Fibroblast of skin of left quadriceps (primary cell): ENCODE data around the gene MINPP1.

ENCODE experiments used
- DNase-seq, 2 experiments: peaks; one replicate each; pipeline ENCODE4 v3.0.0-alpha.2; 2013; ENCODE audit warnings: low read depth in 2 of 2

Gene MINPP1

DNA sequence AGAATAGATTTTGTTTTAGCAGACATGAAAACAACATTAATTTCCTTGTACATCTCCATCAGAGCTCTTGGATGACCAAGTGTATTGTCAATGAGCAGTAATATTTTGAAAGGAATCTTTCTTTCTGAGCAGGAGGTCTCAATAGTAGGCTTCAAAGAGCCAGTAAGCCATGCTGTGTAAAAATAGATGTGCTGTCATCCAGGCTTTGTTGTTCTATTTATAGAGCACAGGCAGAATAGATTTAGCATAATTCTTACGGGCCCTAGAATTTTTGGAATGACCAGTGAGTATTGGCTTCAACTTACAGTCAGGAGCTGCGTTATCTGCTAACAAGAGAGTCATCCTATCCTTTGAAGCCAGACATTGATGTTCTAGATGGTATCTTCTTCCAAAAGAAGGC, 19.0 kb downstream of the MINPP1 start:
- DNase-seq = no peak

- no peak for DNase-seq
These were observed 19.6 kb downstream of the MINPP1 start for GRCh38 chr10:87524296-87524695.

DNA sequence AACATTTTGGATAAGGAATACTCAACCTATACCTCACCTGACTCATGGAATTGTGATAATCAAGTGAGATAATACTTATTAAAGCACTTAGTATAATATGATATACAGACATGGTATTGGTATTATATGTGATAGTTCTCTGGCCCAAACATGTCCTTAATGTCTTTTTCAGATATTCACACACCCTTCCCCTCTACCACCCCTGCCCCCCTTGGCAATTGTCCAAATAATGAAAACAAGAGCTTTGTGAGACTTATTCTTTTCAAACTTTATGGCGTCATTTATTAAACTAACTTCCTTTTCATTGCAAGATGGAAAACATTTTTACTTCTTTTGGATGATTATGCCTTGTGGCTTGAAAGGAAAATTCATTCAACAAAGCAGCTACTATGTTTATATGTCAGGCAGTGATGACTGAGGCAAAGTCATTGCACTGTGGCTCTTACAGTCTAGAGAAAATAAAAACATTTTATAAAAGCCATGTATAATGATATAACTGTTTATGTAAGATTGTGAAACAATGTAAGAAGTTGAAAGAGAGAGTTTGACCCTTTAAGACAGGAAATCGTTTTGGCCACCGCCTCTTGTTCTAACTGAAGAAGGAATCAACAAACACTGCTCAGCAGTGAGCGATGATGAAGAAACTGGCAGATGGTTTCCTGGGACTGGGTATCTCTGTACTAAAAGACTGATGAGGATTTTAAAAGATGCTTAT, 27.4 kb downstream of the MINPP1 start:
- no peak for DNase-seq

- no peak for DNase-seq
These were observed 28.0 kb downstream of the MINPP1 start for GRCh38 chr10:87532696-87533095.

- no peak for DNase-seq
These were observed 29.6 kb downstream of the MINPP1 start for GRCh38 chr10:87534173-87534858.

DNA sequence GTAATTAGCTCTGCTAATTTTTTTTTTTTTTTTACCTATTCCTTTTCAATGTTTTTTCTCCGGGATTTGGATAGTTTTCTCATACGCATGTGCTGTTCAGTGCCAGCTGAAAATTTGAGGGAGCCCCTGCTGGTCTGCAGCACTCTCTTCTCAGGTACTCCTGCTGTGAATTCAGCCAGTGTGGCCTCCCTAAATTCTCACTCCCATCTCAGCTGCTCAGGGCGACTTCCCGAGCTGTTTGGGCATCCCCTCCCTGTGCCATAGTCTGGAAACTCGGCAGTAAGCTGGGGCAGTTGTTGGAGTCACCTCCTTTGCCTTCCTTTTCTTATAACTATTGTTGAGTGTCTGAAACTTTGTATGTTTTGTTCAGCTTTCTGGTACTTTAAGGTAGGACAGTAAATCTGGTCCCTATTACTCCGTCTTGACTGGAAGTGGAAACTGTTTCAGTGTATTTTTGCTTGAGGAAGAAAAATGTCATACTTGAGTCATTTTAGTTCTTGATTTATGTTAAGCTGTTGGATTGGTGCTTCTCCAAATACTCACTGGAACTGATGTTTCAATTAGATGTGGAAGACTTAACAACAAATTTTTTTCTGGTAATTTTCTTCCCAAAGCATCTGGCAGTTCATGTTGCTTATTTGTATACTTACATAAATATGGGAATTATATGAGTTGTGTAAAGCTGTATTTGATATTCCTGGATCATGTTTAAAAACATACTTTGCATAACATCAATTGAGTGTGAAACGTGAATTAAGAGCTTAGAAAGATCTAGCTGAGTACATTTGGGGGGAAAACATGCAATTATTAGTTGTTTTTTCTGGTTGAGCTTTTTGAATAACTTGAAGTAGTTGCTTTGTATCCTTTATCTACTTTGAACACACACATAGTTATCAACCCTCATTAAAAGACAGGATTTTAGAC, 33.7 kb downstream of the MINPP1 start:
- no peak for DNase-seq

DNA sequence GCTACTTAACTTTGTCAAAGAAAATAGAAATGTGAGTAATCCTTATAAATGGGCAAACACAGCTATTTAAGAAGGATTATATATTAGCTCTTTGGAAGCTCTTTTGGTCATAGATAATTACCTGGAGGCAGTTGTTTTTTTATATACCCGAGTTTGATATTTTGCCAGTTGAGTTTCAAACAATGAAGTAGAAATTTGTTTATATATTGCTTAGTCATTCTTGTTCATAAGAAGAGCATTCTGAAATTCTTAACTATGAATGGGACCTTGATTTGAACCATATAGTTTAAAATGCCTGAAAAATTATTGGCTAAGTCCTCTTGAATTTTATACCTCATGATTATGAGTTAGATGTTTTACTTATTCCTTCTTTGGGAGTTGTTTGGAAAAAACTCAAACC, 36.4 kb downstream of the MINPP1 start:
- DNase-seq = no peak

DNA sequence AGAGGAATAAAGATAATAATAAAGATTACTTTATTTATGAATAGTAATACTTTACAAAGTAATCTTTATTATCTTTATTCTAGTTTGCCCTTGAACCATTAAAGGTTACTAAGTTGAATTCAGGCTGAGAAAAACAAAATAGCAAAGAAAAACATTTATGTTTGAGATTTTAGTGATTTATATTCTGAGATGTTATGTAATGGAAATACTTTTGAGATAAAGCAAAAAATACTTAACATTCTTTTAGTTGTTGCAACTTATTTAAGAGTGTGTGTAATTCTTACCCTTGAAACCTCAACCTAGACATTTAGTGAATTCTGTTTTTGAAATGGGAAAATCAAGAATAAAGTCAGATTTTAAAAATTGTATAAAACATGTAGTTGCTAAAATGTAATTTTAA, 40.0 kb downstream of the MINPP1 start:
- DNase-seq = no peak

DNA sequence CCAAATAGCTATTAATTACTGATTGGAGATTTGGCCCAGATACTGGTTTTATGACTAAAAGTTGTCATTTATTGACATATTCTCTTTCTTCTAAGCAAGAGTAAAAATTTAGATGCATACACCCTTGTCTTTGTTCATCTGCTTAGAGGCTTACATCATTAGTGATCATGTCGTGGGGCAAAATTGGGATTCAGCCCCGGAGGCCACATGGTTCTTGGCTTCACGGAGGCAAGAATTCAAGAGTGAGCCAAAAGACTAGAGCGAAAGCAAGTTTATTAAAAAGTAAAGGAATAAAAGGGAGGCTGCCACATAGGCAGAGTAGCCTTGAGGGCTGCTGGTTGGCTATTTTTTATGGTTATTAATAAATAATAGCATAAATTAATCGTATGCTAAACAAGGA, 41.1 kb downstream of the MINPP1 start:
- no peak for DNase-seq

DNA sequence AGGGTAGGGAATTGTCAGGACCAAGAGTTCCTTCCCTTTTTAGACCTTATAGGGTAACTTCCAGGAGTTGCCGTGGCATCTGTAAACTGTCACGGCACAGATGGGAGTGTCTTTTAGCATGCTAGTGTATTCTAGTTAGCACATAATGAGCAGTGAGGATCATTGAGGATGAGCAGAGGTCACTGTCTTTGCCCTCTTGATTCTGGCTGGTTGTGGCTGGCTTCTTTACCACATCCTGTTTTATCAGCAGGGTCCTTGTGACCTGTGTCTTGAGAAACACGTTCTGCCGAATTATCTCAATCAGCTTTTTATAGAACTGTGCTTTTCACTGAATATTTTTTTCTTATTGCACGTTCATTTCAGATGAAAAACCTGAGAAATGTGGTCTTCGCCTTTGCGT, 41.5 kb downstream of the MINPP1 start:
- DNase-seq = no peak

- no peak for DNase-seq
These were observed 42.3 kb downstream of the MINPP1 start for GRCh38 chr10:87546971-87547413.

- DNase-seq = no peak
These were observed 43.1 kb downstream of the MINPP1 start for GRCh38 chr10:87547734-87548311.

DNA sequence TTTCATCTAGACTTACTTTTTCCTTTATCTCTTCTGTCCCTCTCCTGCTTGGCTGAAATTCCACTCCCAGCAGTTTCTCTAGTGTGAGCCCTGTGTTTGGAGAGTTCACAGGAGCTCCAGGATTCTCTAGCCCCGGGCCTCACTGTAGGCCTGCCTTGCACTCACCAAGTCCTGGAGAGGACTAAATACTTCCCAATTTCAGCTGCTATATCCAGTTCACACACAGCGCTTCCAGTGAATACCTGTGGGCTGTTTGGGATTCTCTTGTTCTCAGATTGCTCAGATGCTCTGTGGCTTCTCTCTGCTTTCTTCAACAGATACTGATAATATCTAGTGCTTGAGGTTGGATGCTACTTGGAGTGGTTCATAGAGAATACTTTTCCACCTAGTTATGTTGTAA, 46.0 kb downstream of the MINPP1 start:
- no peak for DNase-seq

DNA sequence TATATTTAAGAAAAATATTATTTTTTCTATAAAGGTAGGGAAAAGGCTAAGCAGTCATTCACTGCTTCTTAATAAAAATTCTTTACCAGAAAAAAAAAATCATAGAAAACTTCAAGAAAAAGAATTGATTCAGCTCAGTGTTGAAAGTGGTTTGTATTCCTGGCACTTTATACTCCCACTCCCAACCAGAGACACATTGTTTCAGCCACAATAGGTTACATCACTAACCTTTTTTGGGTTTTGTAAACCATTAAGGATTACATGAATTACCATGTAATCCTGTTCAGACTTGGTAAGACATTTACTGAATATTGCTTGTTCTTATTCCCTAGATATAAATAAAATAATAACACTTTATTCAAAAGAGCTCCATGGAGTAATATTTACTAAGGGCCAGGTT, 46.6 kb downstream of the MINPP1 start:
- no peak for DNase-seq

GRCh38 chr10:87552248-87552929, 47.7 kb downstream of the MINPP1 start:
- no peak for DNase-seq

DNA sequence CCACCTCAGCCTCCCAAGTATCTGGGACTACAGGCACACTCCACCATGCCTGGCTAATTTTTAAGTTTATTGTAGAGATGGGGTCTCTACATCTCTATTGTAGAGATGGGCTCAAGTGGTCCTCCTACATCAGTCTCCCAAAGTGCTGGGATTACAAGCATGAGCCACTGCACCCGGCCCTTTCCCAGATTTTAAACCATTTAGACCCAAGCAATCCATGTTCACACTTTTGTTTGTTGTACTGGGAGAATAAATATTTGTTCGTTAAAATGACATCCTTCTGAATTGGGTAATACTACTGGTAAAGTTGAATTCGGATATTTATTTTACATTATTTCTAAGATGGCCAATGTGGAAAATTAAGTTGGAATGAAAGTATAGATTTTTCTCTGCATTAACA, 52.7 kb downstream of the MINPP1 start:
- DNase-seq = no peak

GRCh38 chr10:87558333-87558732, 53.6 kb downstream of the MINPP1 start:
- no peak for DNase-seq

DNA sequence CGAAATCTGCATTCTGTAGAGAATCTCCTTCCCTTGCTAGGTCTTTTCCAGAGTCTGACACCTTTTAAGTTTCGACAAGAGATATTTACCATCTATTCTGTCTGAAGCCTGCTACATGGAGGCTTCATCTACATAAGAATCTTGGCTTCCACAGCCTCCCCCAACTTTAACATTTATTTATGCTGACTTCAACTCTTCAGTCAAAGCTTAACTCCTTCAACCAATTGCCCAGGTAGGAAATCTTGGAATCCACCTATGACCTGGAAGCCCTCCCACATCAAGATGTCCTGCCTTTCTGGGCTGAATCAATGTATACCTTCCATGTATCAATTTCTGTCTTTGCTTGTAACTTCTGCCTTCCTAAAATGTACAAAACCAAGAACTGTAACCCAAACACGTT, 54.7 kb downstream of the MINPP1 start:
- no peak for DNase-seq

- DNase-seq = no peak
These were observed 55.9 kb downstream of the MINPP1 start for GRCh38 chr10:87560495-87561129.

GRCh38 chr10:87562750-87563149, 58.1 kb downstream of the MINPP1 start:
- DNase-seq = no peak

DNA sequence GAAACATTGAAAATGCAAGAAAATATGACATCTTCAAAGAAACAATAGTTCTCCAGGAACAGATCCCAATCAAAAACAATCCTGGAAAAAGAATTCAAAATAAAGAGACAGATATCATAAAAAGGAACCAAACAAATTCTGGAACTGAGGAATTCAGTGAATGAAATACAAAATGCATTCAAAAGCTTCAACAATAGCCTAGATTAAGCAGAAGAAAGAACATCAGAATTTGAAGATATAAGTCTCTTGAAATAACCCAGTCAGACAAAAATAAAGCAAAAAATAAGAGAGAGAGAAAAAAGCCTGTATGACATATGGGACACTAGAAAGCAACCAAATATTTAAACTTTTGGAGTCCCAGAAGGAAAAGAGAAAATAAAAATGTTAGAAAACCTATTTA, 60.3 kb downstream of the MINPP1 start:
- no peak for DNase-seq
